ENCODE data around the gene TRAPPC3L. TPM values are rescaled to one million over a fixed set of nuclear protein-coding genes. Genes with fewer than 3 reads are reported as not detected.

TRAPPC3L gene
- polyA plus RNA-seq, 1 of the 3 experiments (the other 2 are of a cell fraction): 0.03 TPM

DNA sequence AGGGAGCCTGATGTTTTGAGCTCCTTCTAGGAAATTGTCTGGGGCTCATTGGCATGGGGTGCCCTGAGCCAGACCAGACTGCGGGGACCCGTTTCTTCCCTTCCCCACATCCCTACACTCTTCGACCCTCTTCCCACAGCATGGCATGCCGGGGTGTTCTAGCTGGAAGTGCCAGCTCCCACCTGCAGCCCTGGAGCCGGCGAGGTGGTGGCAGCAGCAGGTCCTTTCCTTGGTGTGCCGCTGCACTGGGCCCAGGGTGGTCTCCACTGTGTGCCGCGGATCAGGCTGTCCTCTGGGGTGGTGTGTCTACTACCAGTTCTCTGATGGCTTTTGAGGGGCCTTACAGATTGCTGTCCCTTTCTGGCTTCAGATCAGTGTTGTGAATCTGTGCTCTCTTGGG is 18.3 kb upstream of the TRAPPC3L start (continued):
- TF ChIP-seq, protein P1, sequence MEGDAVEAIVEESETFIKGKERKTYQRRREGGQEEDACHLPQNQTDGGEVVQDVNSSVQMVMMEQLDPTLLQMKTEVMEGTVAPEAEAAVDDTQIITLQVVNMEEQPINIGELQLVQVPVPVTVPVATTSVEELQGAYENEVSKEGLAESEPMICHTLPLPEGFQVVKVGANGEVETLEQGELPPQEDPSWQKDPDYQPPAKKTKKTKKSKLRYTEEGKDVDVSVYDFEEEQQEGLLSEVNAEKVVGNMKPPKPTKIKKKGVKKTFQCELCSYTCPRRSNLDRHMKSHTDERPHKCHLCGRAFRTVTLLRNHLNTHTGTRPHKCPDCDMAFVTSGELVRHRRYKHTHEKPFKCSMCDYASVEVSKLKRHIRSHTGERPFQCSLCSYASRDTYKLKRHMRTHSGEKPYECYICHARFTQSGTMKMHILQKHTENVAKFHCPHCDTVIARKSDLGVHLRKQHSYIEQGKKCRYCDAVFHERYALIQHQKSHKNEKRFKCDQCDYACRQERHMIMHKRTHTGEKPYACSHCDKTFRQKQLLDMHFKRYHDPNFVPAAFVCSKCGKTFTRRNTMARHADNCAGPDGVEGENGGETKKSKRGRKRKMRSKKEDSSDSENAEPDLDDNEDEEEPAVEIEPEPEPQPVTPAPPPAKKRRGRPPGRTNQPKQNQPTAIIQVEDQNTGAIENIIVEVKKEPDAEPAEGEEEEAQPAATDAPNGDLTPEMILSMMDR (IDR thresholded peaks at IDR 0.05): no peak
- no peak for TF ChIP-seq TCF12 (IDR thresholded peaks at IDR 0.05)

DNA sequence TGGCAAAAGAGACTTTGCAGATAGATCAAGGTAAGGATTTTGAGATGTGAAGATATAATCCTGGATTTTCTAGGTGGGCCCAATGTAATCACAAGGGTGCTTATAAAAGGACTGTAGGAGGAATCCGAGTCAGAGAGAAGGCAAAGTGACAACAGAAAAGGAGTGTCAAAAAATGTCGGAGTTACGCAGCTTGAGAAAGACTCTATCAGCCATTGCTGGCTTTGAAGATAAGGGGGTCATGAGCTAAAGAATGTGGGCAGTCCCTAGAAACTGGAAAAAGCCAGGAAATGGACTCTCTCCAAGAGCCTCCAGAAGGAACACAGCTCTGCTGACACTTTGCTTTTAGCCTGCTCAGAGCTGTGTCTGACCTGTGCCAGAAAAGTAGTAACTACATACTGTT is 17.1 kb upstream of the TRAPPC3L start:
- Histone ChIP-seq H3K9ac (no peak overlapping the region), H4K20me1 (ENCODE audit: insufficient read depth) (no peaks in the 10 kb centered on the region), H3K9me2 (no peaks in the 10 kb centered on the region), H3K4me1 (ENCODE audit: control insufficient read depth in 1 of 2, insufficient read depth in 2 of 2, low read depth in 1 of 2, low read length in 1 of 2) (peaks cover 2 to 15% of the 10 kb centered on the region in 2 experiments; a peak in 3 of 4 replicates), H3K27ac (ENCODE audit: low read depth in 2 of 2, low read length in 1 of 2) (no peak overlapping the region), H3K27me3 (ENCODE audit: insufficient read depth) (no peaks in the 10 kb centered on the region), H3K4me2 (no peak overlapping the region), H3K4me3 (ENCODE audit: low read depth in 2 of 2, low read length in 1 of 2) (no peak overlapping the region), H3K79me2 (ENCODE audit: insufficient read depth) (no peaks in the 10 kb centered on the region), H3K36me3 (replicated peaks in 1 of 2; ENCODE audit: control insufficient read depth in 1 of 2, insufficient read depth in 2 of 2, low read length in 1 of 2) (no peaks in the 10 kb centered on the region), H2AFZ (ENCODE audit: low read depth) (no peak overlapping the region), H3F3A (replicated peaks; ENCODE audit: insufficient read depth) (peaks cover 12% of the 10 kb centered on the region), H3K9me3 (no peaks in the 10 kb centered on the region)
- WGBS (ENCODE audit: low lambda C conversion rate): 91% methylated on average over 3 of the region's 3 CpGs
- POLR2A ChIA-PET: interaction anchor here (0.6 to 0.7 kb wide), 2 partner anchors 8 to 20 kb away, joined by 3 read pairs; no protein-coding TSS in a partner anchor
- TF ChIP-seq SMC3 (IDR thresholded peaks at IDR 0.05; ENCODE audit: low read depth, low read length) (no peak), FOXJ3 (CRISPR knock-in tag; IDR thresholded peaks at IDR 0.05) (no peak), RXRA (IDR thresholded peaks at IDR 0.05; ENCODE audit: borderline replicate concordance, low read depth) (no peak), CHD2 (IDR thresholded peaks at IDR 0.05; ENCODE audit: low read length, partially characterized antibody) (no peak), FOXM1 (IDR thresholded peaks at IDR 0.05; ENCODE audit: low read depth) (no peak), MEF2A (IDR thresholded peaks at IDR 0.05; ENCODE audit: borderline replicate concordance, low read depth) (no peak), RCOR1 (IDR thresholded peaks at IDR 0.05; ENCODE audit: low read length) (no peak), NRF1 (IDR thresholded peaks at IDR 0.05; ENCODE audit: low read depth, low read length) (no peak), FOSL2 (IDR thresholded peaks at IDR 0.05; ENCODE audit: borderline replicate concordance, low read depth) (no peak), EZH2phosphoT487 (IDR thresholded peaks at IDR 0.05; ENCODE audit: borderline replicate concordance, low read depth) (no peak), NFIC (IDR thresholded peaks at IDR 0.05; ENCODE audit: borderline replicate concordance) (no peak), GABPA (IDR thresholded peaks at IDR 0.05; ENCODE audit: low read depth) (no peak), JUND (IDR thresholded peaks at IDR 0.05) (no peak)
- TF ChIP-seq, protein P2, sequence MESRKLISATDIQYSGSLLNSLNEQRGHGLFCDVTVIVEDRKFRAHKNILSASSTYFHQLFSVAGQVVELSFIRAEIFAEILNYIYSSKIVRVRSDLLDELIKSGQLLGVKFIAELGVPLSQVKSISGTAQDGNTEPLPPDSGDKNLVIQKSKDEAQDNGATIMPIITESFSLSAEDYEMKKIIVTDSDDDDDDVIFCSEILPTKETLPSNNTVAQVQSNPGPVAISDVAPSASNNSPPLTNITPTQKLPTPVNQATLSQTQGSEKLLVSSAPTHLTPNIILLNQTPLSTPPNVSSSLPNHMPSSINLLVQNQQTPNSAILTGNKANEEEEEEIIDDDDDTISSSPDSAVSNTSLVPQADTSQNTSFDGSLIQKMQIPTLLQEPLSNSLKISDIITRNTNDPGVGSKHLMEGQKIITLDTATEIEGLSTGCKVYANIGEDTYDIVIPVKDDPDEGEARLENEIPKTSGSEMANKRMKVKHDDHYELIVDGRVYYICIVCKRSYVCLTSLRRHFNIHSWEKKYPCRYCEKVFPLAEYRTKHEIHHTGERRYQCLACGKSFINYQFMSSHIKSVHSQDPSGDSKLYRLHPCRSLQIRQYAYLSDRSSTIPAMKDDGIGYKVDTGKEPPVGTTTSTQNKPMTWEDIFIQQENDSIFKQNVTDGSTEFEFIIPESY (IDR thresholded peaks at IDR 0.05; ENCODE audit: borderline replicate concordance, low read depth): no peak
- TF ChIP-seq, protein P3, sequence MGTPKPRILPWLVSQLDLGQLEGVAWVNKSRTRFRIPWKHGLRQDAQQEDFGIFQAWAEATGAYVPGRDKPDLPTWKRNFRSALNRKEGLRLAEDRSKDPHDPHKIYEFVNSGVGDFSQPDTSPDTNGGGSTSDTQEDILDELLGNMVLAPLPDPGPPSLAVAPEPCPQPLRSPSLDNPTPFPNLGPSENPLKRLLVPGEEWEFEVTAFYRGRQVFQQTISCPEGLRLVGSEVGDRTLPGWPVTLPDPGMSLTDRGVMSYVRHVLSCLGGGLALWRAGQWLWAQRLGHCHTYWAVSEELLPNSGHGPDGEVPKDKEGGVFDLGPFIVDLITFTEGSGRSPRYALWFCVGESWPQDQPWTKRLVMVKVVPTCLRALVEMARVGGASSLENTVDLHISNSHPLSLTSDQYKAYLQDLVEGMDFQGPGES (IDR thresholded peaks at IDR 0.05; ENCODE audit: low read depth, low read length): no peak
- TF ChIP-seq, protein P4, sequence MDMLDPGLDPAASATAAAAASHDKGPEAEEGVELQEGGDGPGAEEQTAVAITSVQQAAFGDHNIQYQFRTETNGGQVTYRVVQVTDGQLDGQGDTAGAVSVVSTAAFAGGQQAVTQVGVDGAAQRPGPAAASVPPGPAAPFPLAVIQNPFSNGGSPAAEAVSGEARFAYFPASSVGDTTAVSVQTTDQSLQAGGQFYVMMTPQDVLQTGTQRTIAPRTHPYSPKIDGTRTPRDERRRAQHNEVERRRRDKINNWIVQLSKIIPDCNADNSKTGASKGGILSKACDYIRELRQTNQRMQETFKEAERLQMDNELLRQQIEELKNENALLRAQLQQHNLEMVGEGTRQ (IDR thresholded peaks at IDR 0.05; ENCODE audit: borderline replicate concordance, low read depth, low read length): no peak
- TF ChIP-seq, protein P5, sequence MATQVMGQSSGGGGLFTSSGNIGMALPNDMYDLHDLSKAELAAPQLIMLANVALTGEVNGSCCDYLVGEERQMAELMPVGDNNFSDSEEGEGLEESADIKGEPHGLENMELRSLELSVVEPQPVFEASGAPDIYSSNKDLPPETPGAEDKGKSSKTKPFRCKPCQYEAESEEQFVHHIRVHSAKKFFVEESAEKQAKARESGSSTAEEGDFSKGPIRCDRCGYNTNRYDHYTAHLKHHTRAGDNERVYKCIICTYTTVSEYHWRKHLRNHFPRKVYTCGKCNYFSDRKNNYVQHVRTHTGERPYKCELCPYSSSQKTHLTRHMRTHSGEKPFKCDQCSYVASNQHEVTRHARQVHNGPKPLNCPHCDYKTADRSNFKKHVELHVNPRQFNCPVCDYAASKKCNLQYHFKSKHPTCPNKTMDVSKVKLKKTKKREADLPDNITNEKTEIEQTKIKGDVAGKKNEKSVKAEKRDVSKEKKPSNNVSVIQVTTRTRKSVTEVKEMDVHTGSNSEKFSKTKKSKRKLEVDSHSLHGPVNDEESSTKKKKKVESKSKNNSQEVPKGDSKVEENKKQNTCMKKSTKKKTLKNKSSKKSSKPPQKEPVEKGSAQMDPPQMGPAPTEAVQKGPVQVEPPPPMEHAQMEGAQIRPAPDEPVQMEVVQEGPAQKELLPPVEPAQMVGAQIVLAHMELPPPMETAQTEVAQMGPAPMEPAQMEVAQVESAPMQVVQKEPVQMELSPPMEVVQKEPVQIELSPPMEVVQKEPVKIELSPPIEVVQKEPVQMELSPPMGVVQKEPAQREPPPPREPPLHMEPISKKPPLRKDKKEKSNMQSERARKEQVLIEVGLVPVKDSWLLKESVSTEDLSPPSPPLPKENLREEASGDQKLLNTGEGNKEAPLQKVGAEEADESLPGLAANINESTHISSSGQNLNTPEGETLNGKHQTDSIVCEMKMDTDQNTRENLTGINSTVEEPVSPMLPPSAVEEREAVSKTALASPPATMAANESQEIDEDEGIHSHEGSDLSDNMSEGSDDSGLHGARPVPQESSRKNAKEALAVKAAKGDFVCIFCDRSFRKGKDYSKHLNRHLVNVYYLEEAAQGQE (IDR thresholded peaks at IDR 0.05; ENCODE audit: low read depth, low read length): no peak
- TF ChIP-seq, protein P1 (IDR thresholded peaks at IDR 0.05): no peak
- CTCF ChIA-PET: interaction anchor here (0.8 to 4.9 kb wide), 10 partner anchors 19 to 447 kb away, joined by 3 to 38 read pairs (median 4); partner anchors contain the start of genes CALHM5 and TSPYL1
- no peak for DNase-seq
